ENCODE data around the gene SETSIP.
"Not testable (repeated sequence)": the region's sequence is repeated elsewhere in the genome, so short reads cannot be mapped to it uniquely, and the experiment has no call there.

The SETSIP gene

GRCh38 chr1:92031281-92032110 is 43.7 kb downstream of the SETSIP start:
- DNase-seq = no peak
- TF ChIP-seq GATA1 (IDR thresholded peaks at IDR 0.05; ENCODE audit: low read depth, low read length) (no peak), POLR2A (IDR thresholded peaks at IDR 0.05; ENCODE audit: low read length) (no peak)

GRCh38 chr1:92030656-92031107 is 44.5 kb downstream of the SETSIP start:
- no peak for DNase-seq
- TF ChIP-seq GATA1 (IDR thresholded peaks at IDR 0.05; ENCODE audit: low read depth, low read length) (no peak), POLR2A (IDR thresholded peaks at IDR 0.05; ENCODE audit: low read length) (no peak)

GRCh38 chr1:92029241-92029922 is 45.8 kb downstream of the SETSIP start:
- TF ChIP-seq POLR2A (IDR thresholded peaks at IDR 0.05; ENCODE audit: low read length) (no peak), GATA1 (IDR thresholded peaks at IDR 0.05; ENCODE audit: low read depth, low read length) (no peak)
- no peak for DNase-seq

- no peak for DNase-seq
- TF ChIP-seq GATA1 (IDR thresholded peaks at IDR 0.05; ENCODE audit: low read depth, low read length) (no peak), POLR2A (IDR thresholded peaks at IDR 0.05; ENCODE audit: low read length) (no peak)
Measured at GRCh38 chr1:92026806-92027205, 48.4 kb downstream of the SETSIP start.

GRCh38 chr1:92026042-92026441 is 49.2 kb downstream of the SETSIP start:
- DNase-seq = not testable (repeated sequence)

Measured in erythroblast (primary cell).